CD4-positive, alpha-beta T cell treated with Interleukin-10 for 1 hour (primary cell): Measurements from ENCODE around the gene PLCB1.

ENCODE experiments used
- DNase-seq: peaks from one replicate; pipeline ENCODE4 v3.0.0-alpha.2; 2020

Gene PLCB1

DNA sequence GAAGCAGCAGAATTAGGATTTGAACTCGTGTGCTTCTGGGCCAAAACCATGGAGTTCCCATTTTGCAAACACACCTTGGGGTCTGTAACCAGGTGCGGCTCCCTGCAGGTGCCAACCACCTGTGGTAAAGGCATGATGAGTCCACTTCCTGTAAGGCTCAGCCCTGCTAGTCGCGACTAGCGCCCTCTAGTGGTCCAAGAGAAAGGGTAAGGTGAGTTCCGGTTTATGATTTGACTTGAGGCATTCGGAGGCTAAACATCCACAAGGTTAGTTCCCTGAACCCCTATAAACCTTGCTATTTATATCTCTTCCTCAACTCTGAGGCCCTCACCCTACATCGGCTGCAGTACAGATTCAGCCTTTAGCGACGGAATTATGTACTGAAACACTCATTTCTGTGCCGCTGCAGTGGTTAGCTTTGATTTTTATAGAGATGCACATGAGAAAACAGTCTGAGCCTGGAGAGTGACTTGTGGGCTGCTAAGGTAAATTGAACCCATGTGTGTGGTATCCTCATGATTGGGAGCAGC is 173.4 kb downstream of the PLCB1 start:
- DNase-seq: peak; percentile 80

- no peak for DNase-seq
Measured at GRCh38 chr20:8306937-8307336, 174.9 kb downstream of the PLCB1 start.

GRCh38 chr20:8309634-8310033 is 177.6 kb downstream of the PLCB1 start:
- DNase-seq: no peak

GRCh38 chr20:8310618-8311017 is 178.6 kb downstream of the PLCB1 start:
- DNase-seq: no peak

DNA sequence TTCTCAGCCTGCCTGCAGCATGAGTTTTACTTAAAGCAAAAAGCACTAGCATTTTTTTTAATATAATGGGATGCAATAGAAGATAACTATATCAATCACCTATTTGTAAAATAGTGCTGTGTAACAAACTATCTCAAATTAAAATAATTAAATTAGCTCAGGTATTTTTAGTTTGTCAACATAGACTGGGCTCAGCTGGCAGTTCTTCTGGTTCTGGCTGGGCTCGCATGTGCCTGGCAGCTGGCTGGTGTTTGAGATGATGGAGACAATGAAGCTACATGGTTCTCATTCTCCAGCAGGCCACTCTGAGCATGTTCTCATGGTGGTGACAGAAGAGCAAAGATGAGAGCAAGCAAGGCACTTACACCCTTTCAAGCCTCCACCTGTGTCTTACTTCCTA is 181.0 kb downstream of the PLCB1 start:
- DNase-seq: no peak

DNA sequence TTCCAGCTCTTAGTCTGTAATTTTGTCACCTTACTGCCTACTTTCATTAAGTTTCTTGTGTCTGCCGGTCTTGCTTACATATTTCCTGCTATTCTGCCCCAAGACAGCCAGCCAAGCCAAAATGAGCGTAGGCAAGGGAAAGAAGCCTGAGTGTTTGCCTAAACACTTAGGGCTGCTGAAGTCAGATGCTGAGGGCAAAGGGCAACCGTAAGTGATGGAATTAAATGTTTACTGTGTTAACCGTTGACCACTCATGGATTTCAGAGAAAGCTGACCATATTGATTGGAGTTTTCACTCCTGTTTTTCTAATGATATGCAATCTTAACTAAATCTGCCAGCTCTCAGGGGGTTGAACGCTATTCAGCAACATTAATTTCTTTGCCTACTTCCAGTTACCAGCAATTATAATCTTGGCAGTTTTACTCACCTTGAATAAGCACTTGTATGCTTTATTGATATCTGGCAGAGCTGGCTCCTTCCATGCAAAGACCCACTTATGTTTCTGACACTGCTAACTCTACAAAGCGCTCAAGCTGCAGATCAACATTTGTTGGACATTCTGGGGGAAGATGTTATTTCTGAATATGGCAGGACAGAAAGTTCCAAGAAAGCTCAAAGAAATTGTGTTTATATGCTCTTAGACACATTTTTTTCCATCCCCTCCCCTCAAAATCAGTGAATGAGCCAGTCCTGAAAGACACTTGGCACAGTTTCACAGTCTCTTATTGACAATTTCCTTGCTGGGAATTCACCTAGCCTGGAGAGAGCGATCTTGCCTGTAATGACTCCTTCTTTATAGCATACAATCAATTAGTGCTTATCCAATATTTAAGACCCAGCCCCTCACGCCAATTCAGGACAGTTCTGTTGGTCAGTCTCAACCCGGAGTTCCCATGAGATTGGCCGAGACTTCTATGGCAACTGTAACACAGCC is 183.8 kb downstream of the PLCB1 start:
- DNase-seq: no peak

GRCh38 chr20:8317448-8317847 is 185.4 kb downstream of the PLCB1 start:
- no peak for DNase-seq

DNA sequence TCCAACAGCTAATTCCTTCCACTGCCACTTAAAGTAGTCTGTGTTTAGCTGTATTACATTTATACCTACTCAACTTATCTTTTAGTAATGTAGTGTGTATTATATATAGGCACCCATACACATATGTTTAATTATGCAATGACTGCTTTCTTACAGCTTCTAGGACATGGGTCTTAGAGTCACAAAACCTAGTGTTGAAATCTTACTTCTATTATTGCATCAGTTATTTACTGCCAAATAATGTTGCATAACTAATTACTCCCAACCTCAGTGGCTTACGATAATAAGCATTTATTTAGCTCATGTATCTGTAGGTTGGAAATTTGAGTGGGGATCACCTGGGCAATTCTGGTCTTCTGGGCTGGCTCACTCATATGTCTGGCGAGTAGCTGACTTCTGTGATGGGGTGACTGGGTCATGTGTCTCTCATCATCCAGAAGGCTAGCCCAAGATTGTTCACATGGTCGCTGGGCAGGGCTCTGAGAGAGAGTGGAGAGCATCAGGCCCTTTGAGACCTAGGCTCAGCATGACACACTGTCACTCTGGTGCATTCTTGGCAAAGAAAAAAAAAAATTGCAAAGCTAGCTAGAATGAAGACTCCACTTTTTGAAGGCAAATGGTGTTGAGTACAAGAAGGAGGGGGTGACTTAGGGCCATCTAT is 187.0 kb downstream of the PLCB1 start:
- DNase-seq: no peak

- no peak for DNase-seq
Measured at GRCh38 chr20:8320306-8320705, 188.2 kb downstream of the PLCB1 start.

- DNase-seq: no peak
Measured at GRCh38 chr20:8321001-8321400, 188.9 kb downstream of the PLCB1 start.

GRCh38 chr20:8322662-8323217 is 190.7 kb downstream of the PLCB1 start:
- DNase-seq: no peak

GRCh38 chr20:8326191-8326590 is 194.1 kb downstream of the PLCB1 start:
- DNase-seq: no peak

GRCh38 chr20:8326899-8327298 is 194.8 kb downstream of the PLCB1 start:
- DNase-seq: no peak

GRCh38 chr20:8328189-8328588 is 196.1 kb downstream of the PLCB1 start:
- no peak for DNase-seq

- DNase-seq: no peak
Measured at GRCh38 chr20:8330319-8330784, 198.3 kb downstream of the PLCB1 start.

DNA sequence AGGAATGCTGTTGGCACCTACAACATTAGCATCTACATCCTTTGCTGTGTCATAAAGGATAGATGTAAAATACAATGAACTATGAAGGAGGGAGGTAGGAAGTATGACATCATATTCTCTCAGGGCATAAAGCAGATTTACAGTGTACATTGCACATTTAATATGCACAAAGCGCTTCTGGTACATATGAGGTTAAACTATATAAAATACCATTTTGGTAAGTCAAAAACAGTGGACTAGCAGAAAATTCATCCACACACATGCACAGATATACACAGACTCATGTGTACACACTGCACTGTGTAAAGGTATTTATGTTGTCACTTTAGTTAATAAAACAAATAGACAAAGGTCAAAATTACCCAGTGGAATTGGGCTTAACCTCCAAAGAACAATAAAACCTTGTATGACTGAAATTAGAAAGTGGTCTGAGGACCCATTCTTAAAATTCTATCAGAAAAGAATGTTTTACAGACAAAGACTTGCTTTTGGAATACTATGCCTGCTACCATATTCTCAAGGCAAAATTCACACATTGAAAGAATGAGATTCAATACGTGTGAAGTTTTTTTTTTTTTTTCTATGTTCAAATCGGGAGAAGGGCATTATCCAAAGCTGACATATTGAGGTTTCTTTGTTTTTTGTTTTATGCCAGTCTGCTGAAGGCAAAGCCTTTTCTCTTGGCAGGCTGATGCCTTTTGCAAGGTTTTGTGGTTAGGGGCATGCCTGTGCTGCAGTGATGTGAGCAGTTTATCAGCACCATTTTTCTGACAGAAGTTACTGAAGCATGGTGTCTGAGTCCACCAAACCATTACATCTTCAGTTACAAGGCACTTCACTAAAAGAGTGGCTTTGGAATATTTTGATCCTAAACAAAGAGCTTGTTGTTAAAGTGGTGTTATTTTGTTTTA is 199.0 kb downstream of the PLCB1 start:
- DNase-seq: no peak

GRCh38 chr20:8331740-8332412 is 199.8 kb downstream of the PLCB1 start:
- DNase-seq: no peak

DNA sequence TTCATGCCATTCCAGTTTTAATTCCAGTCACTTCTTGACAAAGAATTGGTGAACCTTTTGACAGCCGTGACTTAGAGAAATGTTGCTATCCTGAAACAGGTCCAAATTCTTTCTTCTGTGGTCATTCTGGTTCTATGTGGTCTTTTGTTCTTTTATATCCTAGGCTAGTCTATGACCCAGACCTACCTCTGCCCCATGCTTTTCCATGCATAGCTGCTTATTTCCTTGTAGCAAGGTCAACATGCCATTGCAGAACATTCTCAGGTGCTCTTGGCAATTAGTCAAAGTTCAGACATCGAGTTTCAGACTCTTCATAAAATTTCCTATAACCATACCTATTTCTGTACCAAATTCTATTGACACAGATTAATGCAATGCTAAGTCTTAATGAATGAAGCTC is 202.6 kb downstream of the PLCB1 start:
- DNase-seq: no peak

GRCh38 chr20:8335059-8335458 is 203.0 kb downstream of the PLCB1 start:
- DNase-seq: no peak

DNA sequence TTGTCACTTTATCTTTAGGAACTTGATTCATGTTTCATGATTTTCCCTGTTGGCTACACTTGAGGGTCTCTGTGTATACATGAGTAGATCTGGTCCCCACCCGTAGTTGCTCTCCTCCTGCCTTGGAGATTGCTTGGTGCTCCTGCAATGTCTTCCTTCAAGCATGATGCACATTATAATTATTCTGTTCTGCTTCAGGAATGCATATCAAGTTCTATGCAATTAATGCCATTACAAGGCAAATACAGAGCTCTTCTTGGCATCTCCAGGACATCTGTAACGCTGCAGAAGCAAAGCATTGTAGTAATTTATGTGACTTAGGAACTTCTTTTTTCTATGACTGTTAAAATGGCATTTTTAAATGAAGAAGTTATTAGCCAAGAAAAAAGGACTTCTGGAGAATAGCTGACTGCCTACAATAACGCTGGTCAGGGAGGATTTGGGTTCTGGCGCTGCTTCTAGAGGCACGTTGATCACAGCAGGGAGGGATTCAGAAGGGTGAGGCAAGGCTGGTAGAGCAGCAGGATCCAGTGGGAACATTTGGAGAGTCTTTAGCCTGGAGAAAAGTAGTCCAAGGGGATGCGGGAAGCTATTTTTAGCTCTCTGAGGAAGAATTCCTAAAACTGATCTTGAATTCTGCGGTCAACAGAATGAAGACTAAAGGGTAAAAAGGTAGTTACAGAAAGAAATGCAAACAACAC is 203.6 kb downstream of the PLCB1 start:
- no peak for DNase-seq

- DNase-seq: no peak
Measured at GRCh38 chr20:8339349-8339748, 207.3 kb downstream of the PLCB1 start.
